GM21825 (cell line): ENCODE results near the gene INPP5D.

Source experiments
- ATAC-seq: cut with Tn5 transposase; IDR thresholded peaks from one replicate; pipeline ENCODE4 v1.9.1; 2021; ENCODE audit warnings: mild to moderate bottlenecking, moderate library complexity; ENCODE audit not compliant: unreplicated experiment

The INPP5D gene

DNA sequence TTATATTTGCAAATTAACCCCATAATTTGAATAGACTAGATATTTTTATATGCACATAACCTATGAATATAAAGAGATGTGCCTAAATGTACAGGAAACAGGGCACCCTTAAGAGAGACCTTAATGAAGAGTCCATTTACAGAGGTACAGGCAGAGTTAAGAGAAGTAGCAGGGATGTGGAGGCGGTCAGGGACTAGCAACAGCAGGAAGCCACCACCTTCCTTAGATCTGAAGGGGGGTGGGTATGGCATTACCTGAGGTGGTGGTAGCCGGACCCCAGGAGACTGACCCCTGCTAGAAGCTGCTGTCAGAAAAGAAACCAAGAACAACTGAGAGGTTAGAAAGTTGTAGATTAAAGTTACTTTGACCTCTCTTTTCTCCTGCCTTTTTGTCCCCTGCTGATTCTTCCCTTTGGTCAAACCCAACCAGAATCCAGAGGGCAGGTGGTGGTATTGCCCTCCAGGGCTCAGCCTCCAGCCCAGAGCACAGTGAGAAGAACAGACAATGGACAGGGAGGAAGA lies 166.4 kb downstream of the INPP5D start:
- no peak for ATAC-seq

DNA sequence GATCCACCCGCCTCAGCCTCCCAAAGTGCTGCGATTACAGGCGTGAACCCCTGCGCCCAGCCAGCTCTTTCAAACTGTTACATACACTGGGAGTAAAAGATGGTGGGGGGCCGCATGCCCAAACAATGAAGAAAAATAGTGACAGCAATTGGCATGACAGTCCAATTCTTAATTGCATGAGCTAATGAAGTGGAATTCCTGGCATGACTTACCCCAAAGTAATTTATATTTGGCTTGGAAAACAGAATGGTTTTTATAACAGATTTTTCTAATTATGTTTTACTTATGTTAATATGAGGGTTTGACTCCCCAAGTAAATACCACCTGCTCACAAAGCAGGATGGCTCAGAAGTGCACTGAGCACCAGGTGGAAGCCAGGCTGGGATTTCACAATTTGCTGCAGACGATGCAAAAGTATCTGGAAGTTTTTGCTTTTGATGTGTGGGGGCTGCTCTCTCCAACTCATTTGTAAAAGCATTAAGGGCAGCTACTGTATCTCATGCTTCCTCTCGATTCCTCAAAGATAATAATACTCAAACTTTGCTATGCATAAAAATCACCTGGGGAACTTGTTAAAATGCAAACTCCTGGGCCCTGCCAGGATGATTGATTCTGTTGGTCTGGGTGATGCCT lies 167.3 kb downstream of the INPP5D start:
- ATAC-seq, result no peak

DNA sequence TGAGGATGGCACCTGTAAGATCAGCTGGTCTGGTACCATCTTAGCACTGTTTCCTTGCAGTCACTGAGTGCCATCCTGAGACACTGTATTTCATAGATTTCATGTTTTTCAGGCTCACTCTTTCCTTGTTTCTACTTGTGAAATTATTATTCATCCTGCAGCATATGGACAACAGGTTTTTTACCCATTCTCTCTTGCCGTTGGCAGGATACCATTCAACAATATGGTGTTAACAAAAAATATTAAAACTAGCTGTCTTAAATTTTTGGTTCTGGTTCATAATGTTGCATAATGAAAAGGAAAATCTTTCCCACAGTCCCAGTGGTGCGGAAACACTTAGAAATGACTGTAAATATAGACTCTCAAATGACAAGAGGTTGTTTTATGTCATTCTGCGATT lies 168.2 kb downstream of the INPP5D start:
- ATAC-seq, result no peak

DNA sequence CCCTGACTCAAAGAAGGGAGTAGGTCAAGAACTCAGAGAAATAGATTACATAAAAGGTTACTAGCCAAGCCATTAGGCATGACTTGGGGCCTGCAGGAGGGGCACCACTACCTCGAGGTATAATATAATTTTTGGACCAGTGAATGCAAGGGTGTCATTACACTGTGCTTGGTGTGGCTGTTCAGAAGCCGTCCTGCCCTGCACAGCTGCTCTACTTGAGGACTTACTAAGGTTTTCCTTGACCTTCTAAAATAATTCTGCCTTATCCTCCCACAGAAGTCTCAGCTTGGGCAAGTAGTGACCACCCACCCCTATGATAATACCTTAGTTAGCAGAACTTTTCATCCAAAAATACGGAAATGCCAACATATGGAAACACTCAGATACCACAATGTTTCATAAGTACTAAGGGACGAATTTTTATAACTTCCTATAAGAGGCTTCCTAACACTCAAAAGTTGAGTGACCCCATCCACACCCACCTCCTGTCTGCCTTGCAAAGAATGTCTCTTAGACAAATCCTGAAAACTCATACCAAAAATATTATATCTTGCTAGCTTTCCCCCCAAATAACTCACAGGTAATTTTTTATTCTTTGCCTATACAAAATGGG lies 173.6 kb downstream of the INPP5D start:
- ATAC-seq, result no peak

DNA sequence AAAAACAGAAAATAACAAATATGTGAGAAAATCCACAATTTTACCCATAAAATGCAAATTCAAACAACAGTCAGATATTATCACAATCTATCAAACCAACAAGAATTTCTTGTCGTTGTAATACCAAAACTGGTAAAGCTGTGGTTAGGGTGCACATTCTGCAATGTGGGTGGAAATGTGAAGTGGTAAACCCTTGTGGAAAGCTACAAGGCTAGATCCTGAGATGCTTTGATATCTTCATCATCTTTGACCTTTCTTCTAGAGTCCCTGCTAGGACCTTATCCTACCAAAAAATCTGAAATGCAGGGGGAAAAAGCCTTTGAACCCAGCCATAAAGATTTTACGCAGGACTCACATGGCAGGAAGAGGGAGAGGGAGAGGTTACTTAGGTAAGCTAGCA lies 174.1 kb downstream of the INPP5D start:
- no peak for ATAC-seq

DNA sequence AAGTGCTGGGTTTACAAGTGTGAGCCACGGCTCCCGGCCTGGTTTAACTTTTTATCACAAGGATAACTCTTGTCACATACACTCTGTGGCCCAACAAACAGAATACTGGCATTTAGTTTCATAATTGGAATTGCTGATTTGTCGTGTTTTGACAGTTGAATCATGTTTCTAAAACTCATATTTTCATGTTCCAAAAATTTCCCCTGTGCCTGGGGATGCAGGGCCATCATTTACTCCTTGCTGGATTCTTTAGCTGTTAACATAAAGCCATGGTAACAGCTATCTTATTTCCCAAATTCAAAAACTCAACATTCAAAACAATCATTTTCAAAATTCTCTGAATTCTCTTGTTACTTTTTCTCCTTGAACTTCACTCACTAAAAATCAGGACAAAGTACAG lies 174.9 kb downstream of the INPP5D start:
- no peak for ATAC-seq

DNA sequence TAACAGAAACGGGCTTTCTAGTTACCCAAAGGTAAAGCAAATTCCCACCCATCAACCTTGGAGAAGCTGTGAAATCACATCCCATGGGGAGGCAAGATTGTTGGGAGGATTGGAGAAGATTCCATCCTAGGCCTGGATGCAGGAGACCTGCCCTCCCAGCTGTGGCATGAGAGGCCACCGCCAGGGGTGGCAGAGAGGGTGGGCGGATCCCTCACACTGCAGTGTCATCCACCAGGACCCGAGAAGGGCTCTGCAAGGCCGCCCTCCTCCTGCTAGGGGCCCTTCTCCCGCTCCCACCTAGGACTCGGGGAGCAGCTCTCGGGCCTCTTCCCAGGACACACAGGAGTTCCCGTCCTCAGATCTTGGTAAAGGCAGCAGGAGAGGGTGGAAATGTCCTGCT lies 175.8 kb downstream of the INPP5D start:
- ATAC-seq, result no peak

DNA sequence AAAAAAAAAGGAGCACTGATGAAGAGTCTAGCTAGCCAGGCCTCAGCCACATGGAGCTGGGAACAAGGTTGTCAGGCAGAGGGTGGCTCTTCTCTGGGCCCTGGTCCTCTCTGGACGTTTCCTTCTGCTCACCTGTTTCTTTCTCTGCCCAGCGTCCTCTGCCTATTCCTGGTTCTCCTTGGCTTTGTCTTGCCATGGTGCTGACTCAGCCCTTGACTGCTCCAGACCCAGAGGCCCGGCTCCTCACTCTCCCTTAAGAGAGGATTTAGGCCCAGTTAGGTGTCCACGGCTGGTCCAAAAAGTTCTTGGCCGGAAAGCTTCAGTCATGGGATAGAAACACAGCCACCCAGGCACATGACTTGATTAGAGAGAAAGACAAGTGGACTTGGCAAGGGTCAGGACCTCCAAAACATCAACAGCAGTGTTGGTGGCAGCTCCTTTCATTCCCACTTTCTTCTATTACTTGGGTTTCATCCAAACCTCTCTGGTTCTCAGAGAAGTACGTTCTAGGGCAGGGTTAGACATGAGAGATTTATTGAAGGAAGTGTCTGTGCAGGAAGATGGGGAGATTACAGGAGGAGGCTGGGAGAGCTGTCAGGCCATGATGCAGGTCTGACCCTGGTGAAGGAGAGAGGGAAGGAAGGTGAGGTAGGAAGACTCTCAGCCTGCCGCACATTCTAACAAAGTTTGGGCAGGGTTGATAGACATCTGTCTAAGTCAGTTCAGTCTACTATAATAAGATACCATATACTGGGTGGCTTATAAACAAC lies 176.9 kb downstream of the INPP5D start:
- no peak for ATAC-seq

DNA sequence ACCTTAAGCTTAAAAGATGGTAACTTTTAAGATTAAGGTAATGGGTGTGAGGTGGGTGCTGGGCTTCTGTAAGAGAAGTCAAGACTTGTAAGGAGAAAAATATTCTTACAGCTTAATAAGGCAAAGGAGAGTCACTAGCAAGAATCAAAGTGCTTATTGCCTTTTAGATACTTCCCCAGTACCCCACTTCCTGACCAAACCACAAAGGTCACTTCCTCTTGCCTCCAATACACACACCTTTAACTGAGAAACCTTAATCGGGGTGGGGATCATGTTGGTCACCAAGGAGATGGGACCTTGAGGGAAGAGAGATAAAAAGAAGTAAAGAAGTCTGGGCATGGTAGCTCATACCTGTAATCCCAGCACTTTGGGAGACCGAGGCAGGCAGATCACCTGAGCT lies 180.8 kb downstream of the INPP5D start:
- no peak for ATAC-seq

DNA sequence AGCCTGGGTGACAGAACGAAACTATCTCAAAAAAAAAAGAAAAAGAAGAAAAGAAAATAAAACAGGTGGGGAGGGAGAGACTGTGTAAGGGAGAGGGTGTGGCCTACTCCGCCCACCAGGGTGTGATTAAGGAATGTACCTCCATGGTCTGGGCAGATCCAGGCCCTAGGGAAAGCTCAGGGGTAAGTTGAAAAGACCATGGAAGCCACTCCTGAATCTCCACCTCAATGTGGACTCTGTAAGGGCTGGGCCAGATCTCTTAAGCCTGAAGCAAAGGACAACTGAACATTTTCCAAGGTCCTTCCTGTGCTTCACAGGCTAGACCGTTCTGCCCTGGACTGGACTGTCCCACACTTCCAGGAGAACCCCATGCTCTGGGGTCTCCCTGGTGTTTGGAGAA lies 181.7 kb downstream of the INPP5D start:
- ATAC-seq, result no peak

DNA sequence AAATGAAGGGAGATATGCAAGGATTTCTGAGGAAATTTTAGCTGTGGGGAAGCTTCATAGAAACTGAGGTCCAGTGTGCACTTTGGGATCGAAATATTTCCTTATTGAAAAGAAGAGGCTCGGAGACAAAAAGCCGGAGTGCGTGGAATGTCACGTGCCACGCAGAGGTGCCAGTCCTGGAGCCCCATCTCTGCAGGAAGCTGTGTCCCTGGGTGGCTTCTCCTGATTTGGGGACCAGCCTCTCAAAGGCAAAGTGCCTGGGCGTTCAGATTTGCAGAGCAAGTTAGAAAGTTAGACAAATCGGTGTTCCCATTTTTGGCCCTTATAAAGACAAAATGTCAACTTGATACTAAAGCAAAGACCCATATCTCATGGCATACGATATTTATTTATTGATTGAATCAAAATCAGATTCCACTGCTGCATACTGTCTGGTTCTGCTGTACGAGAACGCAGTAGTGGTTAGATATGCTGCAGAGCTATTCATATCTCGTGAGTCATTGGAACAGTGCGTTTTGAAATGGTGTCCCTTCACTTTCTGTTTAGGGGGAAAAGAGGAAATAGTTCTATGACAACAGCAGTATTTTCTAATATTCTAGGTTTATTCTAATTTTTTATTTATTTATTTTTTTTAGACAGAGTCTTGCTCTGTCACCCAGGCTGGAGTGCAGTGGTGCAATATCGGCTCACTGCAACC lies 182.2 kb downstream of the INPP5D start:
- ATAC-seq, result no peak

DNA sequence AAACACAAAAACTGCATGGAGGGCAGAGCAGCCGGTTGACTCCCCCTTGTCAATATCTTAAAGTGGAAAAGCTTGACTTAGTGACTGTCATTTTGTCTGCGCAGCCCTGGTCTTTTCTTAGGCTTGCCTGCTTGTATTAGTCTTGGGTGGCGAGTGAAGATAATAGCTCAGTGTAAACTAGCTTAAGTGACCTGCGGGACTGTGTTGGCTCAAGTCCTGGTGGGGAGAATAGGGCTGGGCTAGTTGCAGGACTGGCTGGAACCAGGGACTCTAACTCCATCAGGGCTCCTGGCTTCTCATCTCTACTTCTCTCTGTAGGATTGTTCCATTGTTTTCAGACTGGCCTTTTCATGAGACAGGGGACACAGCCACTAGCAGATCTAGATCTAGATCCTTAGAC lies 183.2 kb downstream of the INPP5D start:
- no peak for ATAC-seq

DNA sequence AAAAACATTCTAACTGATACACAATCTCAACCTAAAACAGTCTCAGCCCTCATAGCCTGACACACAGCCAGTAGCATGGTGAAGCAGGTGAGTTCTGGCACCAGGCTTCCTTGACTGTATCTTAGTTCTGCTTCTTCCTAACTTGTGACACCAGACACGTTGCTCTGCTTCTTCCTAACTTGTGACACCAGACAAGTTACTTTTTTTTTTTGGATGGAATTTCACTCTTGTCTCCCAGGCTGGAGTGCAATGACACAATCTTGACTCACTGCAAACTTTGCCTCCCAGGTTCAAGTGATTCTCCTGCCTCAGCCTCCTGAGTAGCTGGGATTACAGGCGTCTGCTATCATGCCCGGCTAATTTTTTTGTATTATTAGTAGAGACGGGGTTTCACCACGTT lies 184.7 kb downstream of the INPP5D start:
- no peak for ATAC-seq

DNA sequence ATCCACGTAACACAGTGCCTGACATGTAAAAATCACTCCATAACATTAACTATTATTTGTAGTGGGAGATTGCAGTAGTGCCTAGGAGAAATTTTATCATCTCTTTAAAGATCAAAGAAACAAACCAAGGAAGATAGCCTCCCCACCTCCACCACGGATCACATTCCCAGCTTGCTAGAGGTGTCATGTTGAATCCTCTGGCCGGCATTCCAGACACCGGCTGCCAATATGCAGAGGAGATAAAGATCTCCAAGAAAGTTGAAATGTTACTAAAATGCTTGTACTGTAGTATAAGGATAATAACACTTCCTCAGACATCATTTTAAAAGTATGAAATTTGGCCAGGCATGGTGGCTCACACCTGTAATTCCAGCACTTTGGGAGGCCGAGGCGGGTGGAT lies 185.3 kb downstream of the INPP5D start:
- ATAC-seq, result no peak

DNA sequence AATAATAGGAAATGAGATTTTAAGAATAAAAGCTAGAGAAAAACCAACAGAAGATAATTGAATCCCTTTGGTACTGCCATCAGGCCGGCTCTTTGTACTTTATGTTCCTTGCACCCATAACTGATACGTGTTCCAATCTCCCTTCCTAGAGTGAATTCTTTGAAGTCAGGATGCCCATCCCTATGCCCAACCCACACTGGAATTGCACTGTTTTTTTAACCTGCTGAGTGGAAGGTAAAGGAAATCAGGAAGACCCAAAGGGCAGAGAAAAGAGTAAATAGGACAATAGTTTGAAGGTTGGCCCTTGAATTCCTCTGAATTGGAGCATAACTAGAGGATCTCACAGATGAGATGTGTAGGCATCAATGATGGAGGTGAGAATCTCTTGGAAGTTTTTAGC lies 187.0 kb downstream of the INPP5D start:
- no peak for ATAC-seq

DNA sequence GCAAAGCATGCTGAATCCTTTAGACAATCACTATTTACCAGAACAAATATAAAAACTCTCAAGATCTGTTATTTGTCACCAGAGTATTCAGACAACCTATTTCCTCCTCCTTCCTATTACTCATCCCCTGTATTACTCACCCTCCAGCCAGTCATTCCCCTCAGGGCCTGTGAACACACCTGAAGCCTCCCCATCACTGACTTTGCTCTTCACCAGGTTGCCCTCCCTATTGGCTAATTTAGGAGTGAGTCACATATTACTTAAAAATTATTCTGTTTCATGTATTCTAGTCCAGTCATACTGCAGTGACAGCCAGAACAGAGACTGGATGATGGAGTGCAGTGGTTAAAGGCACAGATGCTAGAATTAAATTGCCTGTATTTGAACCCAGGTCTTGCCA lies 187.6 kb downstream of the INPP5D start:
- no peak for ATAC-seq

DNA sequence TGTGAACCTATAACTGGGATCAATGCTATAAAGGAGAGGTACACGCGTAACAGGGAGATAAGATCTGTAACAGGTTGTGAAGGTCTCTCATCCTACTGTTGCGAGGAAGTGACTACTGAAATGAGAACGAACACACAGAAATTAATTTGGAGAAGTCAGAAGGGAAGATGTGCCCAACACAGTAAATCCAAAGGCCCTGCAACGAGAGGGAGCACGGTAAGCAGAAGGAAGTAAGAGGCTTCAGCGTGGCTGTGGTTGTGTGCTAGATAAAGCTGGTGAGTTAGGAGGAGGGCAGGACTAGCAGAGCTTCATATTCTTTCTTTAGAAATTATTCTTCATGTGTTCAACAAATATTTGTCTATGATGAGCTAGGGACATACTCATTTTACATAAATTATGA lies 188.9 kb downstream of the INPP5D start:
- ATAC-seq, result no peak

DNA sequence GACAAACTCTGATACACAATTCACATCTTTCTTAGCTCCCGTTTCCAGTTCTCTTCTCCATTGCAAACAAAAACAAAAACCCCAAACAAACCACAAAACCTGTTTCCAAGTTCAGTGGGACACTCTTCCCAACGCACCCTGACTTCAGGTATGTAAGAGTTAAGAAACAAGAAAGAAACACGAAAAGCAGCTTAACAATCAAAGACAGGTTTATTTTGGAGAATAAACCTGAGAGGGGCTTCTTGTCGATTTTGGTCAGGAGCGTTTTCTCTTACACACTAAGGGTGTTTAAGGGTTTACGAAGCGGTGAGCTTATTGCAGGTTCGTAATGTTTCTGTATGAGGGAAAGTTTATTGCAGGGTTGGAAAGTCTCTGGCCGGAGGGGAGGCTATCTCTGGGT lies 190.4 kb downstream of the INPP5D start:
- ATAC-seq, result no peak

DNA sequence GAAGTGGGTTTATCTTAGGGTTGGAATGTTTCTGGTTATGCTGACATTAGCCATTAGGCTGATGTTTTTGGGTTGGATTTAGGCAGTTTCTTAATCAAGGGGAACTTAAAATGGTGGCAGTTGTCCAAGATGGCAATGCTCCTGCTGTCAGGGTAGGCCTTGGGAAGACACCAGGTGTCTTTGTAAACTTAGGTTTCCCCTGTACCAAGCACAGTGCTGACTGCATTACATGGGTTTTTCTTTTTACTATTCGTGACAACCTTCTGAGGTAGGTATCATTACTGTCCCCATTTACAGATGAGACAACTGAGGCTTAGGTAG lies 190.8 kb downstream of the INPP5D start:
- peak; percentile 11 for ATAC-seq

DNA sequence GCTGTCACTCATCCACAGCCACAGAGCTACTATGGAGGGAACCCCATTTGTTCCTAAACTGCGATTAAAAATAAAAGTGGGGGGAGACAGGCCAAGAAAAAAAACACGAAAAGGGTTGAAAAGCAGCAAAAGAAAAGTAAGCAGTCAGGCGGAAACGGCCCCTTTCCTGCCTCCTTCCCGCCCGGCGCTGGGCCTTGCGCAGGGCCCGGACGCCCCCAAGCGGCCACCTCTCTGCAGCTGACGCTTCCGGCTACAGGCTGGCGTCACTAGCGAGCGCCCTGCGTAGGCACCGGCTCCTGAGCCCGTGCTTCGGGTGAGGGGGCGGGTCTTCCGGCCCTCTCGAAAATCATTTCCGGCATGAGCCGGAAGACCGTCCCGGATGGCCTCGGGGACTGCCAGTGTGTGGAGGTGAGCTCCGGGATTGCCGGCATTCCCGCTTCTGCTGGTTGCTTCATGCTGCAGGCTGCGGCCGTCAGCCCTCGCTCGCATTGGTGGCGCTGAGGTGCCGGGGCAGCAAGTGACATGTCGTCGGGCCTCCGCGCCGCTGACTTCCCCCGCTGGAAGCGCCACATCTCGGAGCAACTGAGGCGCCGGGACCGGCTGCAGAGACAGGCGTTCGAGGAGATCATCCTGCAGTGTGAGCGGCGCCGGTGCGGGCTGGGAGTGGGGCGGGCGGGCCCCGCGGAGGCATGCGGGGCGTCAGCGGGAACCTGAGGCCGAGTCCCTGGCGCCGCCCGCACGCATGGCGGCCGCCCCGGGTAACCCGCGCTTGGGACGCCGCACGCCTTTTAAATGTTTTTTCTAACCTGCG lies 191.4 kb downstream of the INPP5D start, which contains the start of gene ATG16L1:
TSS of gene ATG16L1 (plus strand) at position 368 of the 811 bp plus-strand sequence. CDS start at position 523, 155 bp downstream.
- peak; percentile 92 for ATAC-seq

DNA sequence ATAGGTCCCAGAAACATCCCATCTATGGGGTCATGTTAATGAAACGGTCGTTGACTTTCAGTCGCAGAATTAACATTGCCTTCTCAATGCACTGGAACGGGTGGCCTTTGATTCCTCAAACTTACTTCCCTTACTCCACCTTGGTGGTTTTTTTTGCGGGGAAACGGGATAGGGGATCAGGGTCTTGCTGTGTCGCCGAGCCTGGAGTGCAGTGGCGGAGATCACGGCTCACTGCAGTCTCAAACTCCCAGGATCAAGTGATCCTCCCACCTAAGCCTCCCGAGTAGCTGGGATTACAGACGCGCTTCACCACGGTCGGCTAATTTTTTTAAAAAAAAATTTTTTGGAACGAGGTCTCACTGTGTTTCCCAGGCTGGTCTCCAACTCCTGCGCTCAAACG lies 192.1 kb downstream of the INPP5D start:
- no peak for ATAC-seq
